Measurements from ENCODE around the gene PPP1R3F. TPM values are rescaled to one million over a fixed set of nuclear protein-coding genes. Genes with fewer than 3 reads are reported as not detected.

The PPP1R3F gene
- total RNA-seq, 1 donor from 2014 or later: 3.0 TPM

DNA sequence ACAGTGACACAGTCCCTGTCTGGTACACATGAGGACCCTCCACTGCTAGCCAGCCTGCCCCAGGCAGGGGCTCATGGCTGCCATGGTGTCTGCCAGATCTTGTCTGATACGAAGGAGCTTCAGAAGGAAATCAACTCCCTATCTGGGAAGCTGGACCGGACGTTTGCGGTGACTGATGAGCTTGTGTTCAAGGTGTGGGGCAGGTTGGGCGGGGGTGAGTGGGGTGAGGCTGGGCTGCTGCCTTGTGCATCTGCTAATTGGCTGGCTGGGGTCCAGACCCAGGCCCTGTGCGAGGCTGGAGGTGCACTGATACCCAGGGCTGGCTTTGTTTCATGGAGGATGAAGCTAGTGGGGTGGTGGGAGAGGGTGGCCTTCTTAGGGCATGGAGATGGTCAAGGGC lies 20.5 kb upstream of the PPP1R3F start:
- no peak for DNase-seq

DNA sequence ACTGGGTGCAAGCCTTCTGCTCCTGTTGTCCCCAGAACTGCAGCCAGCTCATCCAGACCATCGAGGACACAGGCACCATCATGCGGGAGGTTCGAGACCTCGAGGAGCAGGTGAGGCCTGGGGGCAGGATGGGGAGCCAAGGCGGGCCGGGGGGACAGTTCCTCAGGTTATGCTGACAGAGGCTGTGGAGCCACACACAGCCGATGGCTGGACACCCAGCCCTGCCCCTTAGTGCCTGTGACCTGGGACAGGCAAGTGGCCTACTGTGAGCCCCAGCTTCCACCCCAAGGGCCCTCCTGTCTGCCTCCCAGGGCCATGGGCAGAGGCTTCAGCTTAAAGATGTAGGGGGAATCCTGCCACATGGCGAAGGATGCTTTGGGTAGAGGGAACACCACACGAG lies 20.0 kb upstream of the PPP1R3F start:
- DNase-seq: no peak

DNA sequence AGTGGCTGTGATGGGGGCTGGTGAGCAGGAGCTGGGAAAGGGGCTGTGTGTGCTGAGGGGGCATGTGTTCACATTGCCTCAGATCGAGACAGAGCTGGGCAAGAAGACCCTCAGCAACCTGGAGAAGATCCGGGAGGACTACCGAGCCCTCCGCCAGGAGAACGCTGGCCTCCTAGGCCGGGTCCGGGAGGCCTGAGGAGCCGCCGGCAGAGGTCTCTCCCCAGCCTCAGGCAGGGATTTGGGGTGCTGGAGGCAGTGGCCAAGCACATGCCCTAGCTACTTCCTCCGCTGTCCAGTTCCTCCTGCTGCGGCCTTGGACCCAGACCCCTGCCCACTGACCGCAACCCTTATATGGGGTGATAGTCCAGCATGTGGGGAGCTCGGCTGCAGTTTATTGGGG lies 19.5 kb upstream of the PPP1R3F start:
- DNase-seq: no peak

DNA sequence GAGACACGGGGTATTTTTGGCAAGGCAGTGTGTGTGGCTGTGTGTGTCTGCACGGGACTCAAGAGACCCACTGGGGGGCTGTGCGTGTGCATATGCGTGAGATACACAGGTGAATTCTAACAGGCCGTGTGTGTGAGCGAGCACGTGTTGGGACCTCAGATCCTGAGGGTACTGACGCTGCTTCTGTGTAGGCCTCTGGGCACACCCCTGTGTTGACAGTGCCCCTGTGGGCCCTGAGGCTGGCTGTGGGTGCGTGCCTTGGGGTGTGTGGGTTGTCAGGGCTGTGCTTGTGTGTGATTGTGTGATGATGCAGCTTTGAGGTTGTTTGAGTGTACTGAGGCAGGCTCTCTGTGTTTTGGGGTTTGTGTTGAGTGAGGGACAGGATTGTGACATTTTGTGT lies 19.0 kb upstream of the PPP1R3F start:
- DNase-seq: no peak

DNA sequence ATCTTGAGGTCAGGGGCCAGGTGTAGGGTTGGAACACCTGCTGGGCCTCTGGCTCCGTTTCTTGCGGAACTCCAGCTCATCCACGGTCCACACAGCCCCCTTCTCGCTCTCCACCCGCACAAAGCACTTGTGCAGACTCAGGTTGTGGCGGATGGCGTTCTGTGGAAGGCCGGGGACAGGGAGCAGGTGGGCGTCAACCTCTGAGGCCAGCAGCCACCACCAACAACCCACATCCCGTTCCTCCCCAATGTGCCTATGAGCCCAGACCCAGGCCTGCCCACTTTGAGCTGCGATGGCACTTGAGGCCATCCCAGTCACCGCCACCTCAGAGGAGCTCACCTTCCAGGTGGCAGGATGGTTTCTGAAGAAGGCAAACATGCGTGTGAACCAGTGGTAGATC lies 18.3 kb upstream of the PPP1R3F start:
- no peak for DNase-seq

DNA sequence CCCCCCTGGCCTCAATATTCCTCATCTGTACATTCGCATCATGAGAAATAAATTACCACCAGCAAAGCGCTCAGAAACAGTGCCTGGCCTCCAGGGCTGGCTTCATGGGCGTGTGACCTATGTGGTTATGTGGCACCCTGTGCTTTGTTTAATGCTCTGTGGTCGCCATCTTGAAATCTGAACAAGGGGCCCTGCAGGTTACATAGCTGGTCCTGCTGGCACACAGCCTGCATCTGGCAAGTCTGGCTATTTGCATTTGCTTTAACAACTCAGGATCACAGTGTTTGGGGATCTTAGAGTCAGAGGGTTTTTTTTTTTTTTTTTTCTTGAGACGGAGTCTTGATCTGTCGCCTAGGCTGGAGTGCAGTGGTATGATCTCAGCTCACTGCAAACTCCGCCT lies 15.0 kb upstream of the PPP1R3F start:
- no peak for DNase-seq

DNA sequence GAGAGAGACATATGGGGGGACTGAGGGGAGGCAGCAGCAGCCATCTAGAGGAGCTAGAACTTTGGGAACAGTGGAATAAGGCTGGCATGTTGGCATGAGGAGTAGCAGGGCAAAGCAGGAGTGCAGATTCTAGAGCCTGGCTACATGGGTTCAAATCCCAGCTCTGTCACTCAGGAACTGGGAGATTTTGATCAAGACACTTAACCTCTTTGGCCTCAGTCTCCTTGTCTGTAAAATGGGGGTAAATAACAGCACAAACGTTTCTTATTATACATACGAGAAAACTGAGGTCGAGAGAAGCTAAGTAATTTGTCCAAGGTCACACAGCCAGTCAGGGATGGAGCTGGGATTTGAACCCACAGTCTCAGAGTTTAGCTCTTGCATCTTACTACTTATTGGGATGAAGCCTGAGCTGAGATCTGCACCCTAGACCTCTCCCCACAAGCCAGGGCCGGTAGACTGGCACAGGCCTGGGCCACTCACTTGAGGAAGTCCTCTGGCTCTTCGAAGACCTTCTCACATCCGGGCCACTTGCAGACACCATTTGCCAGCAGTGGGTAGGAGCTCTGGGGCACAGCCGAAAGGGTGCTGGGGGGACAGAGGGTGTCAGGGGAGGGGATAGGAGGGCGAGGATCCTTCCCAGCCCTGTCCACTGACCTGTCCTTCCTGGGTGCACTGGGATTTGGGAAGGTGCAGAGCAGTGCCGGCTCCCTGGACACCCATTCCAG lies 13.2 kb upstream of the PPP1R3F start:
- no peak for DNase-seq

DNA sequence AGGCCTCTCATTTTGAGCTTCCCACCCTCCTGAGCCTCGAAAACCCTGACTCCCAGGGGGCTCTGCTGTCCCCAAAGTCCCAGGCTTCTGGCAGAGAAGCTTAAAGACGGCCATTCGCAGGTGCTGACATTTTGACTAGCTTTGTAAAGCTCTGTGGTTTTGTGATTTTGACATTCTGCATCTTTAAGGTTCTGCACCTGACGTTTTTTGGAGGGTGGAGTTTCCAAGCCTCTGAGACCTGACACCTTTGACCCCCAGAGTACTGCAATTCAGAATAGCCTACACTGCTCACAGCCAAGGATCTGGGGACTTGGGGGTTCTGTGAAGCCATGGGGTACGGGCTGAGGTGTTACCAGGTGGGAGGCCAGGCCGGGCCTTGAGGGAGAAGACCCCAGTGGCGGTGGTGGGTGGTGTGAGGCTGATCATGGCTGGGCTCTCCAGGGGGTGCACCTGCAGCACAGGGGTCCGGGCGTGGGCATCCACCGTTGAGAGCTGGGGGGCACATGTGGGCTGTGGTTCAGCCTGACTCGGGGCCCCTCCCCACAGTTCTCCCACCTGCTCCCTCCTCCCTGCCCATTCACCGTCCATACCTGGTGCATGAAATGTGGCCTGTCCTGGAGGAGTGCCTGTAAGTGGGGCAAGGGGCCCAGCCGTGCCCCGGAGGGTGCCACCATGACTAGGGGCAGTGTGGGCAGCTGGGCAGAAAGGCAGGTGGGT lies 12.4 kb upstream of the PPP1R3F start:
- DNase-seq: no peak

DNA sequence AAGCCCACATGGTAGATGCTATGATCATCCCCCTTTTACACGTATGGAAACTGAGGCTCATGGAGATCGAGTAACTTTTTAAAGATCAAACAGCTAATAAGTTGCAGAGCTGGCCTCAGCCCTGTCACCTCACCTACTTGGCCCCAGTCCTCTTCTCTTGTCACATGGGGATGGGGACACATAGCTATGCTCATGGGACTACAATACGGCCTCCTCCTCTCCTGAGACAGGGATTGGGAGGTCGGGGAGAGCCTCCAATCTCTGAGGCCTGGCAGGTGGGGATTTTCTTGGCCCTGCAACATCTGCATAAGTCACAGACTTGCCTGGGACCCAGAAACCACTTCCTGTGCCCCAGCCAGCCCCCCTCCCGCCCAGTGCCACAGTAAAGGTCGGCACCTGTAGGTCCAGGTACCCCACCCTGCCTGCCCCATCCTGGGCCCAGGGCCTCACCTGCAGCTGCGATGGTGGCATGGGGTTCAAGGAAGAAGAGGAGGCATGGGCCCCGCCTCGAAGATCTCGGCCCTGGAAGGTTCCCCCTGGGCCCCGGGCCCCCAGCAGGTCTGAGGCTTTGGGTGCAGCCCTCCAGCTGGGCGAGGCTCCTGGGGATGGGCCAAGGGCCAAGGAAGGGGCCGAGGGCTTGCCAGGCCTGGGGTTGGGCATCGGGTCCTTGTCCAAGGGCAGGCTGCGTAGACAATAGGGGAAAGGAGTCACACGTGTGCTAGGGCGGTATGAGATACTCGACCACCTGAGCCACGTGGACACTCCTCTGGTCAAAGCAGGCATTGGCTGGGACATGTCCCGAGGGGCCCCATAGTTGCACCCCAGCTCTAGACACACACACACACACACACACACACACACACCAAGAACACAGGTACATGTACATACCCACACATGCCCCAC lies 11.5 kb upstream of the PPP1R3F start:
- no peak for DNase-seq

DNA sequence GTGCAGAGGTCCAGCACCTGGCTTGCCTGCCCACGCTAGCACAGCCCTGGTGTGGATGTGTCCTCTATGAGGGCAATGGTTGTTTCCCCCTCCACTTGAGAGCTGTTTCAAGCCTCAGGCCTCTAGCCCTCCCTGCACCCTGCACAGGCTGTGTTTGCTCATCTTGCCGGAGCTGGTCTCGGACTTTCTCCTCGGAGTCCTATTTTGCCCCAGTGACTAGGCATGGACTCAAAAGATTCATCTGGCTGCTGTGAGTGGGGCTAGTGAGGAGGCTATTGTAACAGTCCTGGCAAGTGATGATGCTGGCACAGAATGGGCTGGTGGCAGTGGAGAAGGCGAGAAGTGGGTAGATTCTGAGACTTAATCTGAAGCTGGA lies 10.9 kb upstream of the PPP1R3F start:
- DNase-seq: no peak

DNA sequence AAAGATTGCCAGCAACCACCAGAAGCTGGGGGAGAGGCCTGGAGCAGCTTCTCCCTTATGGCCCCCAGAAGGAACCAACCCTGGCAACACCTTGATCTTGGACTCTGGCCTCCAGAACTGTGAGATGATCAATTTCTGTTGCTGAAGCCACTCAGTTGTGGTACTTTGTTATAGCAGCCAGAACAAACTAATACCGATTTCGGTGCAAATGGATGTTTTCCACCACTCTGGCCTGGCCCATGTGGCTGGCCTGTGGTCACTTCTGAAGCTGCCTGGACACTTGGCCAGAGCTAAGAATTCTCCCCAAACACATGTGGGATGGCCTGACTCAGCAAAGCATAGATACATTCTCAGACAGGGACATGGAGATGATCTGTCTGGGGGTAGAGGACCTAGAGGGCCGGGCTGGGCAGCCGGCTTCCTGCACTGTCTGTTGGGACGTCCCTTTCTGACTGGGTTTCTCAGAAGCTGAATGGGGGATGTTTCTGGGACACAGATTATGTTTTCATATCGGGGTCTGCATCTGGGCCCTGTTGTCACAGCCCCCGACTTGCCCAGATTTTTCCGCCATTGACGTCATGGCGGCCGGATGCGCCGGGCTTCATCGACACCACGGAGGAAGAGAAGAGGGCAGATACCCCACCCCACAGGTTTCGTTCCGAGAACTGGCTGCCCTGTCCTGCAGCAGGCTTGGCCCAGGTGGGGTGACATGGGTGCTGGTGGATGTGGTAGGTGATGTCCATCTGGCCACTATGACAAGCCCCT lies 9.2 kb upstream of the PPP1R3F start:
- no peak for DNase-seq

DNA sequence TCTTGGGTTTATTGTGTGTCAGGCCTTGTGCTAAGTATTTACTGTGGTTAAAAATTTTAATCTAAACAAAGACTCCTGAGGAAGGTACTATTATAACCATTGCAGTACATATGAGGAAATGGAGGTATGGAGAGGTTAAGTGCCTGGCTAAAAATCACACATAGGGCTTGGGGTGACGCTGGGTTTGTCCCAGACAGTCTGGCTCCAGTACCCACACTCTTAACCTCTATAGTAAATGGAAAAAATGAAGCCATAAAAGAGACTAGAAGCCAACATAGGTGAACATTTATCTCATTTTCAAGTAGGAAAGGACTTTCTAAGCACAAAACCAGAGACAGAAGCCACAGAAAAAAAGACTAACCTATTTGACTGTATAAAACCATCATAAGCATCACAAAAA lies 7.0 kb upstream of the PPP1R3F start:
- DNase-seq: no peak

DNA sequence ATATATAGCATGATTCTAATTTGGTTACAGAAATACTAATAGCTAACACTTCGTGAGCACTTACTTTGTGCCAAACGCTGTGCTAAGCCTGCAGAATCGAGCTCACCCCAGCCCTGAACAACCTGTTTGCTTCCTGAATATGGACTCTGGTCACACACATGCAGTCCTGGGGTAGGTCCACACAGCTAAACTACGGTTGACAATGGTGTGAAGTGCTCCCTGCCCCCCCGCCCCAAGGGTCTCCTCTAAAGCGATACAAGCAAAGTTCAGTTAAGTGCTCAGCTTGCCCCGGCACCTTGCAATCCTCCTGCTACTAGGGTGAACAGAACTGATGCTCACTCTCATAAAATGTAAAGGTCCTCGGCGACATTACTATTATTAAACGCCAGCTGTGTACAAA lies 6.0 kb upstream of the PPP1R3F start:
- DNase-seq: no peak

DNA sequence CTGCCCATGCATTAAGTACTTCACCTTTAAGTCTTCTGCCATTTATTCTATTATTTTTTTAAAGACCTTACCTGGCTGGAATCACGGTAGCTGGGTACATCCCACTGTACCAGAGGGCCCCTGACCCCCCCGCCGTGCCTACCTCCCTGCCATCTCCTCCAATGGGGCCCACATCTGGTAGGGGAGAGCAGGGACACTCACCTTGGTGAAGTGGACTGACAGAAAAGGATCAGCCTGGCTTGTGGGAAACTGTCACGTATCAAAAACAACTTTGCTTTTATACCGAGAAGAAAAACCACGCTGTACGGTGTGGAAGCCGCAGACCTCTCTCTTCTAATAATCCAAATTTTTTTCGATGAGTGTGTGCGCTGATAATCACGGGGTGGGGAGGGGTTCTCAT lies 5.1 kb upstream of the PPP1R3F start, which contains the start of gene FOXP3:
Gene FOXP3, minus strand, starts transcription at position 251 of the 400 bp plus-strand sequence. CDS start 6,205 bp downstream, outside the sequence.
- DNase-seq: no peak

DNA sequence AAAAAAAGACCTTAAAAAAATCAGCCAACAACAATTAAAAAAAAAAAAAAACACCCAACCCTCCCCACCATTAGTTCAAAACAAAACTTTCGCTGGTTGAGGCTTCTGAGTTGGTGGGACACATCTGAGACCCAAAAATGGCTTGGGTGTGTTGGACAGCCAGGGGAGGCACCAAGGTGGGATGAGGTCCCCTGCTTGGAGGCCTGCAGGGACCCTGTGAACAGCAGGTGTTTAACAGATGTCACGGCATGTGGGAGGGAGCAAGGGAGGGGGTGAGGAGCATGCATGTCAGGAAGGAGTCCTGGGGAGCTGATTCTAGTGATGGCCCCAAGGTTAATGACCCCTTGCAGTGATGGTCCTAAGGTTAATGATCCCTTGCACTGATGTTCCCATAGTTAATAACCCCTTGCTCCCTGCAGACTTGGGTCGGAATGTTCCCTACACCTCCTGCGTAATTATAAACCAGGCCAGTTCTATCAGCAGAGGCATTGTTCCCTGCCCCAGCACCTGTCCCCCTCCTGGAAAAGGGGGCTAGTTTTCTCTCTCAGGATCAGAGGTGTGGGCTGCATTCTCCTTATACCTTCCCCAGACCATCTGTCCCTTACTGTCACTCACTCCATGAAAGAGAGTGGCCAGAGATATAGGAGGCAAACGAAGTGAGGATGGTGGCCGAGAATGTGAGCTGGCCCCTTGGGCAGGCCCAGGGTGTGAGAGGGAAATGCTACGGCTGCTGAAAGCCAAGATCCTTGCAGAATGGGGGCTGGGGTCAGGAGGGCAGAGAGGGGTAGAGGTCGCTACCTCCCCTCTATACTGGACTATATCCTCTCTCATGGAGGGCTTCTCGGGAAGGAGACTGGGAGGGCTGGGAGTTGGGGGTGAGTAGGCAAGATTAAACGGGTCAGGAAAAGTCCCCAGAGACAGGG lies 2.8 kb upstream of the PPP1R3F start:
- DNase-seq: no peak

DNA sequence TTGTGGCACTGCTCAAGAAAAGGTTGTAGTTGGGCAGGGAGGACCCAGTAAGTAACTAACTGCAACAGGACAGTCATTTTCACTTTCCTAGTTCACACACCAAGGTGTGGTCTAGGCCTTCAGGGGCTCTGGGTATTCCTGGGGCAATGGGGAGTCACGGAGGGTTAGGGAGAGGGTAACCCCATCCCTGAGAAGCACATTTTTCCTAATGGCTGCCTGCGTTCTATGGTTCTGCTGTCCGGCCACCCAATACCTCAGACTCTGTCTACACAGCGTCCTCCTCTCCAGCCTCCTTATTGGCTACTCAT lies 937 bp upstream of the PPP1R3F start:
- DNase-seq: no peak

DNA sequence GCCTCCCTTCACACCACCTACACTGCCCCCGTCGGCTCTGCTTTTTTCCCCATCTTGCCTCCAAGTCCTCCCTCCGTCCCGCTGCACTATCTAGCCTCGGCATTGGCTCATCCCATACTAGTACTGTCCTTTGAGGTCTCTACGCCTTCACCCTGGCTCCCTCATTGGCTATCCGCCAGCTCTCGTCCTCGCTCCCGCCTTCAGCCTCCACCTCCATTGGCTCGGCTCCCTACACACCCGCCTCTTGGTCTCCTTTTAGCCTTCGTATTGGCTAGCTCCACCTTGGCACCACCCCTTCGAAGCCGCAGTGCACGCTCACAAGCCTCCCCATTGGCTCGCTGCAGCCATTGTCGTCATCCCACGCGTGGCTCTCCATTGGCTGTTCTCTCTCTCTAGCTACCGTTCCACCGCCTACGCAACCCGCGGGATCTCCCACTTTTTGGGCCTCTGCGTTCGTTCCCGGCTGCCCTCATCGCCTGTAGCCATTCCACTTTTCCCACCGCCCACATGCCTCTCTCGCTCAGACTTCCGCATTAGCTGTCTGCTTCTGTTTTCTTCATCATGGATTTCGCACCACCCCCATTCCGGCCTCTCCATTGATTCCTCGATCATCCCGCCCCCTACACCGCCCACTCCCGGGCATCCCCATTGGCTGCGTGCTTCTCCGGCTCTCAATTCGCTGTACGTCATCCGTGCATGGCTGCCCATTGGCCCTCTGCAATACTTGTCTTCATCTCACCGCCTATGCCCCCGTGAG lies 405 bp upstream of the PPP1R3F start:
- DNase-seq: peak; percentile 95

DNA sequence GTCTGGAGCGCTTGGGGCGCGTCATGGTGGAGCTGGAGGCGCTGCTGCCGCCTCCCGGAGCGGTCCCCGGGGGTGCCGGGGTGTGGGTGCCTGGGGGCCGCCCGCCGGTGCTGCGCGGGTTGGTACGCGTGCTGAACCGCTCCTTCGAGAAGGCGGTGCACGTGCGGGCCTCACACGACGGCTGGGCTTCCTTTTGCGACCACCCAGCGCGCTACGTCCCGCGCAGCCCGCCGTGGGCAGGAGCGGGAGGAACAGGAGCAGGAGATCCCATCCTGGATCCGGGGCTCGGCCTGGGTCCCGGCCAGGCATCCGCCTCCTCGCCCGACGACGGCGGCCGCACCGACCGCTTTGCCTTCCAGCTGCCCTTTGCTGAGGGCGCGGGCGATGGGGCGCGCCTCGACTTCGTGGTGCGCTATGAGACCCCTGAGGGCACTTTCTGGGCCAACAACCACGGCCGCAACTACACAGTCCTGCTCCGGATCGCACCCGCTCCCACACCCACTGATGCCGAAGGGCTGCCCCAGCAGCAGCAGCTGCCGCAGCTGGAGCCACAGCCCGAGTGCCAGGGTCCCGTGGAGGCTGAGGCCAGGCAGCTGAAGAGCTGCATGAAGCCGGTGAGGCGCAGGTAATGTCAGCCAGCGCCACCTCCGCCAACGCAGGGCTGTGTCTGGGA lies 792 bp downstream of the PPP1R3F start:
- no peak for DNase-seq

DNA sequence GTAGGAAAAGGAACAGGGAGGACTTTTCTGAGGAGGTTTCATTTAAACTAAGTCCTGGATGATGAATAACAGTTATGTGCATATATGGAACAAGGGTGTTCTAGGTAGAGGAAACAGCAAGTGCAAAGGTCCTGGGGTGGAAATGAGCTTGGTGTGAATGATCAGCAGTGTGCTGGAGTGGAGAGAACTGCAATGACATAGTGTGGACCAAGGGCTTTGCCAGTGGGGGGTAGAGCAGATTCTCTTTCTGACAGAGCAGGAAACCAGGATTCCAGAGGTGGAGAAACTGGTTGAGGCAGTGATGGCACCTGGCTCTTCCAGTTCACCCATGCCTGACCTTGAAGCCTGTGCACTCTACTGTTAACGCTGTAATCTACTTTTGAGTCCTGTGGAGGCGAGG lies 1.7 kb downstream of the PPP1R3F start:
- no peak for DNase-seq

DNA sequence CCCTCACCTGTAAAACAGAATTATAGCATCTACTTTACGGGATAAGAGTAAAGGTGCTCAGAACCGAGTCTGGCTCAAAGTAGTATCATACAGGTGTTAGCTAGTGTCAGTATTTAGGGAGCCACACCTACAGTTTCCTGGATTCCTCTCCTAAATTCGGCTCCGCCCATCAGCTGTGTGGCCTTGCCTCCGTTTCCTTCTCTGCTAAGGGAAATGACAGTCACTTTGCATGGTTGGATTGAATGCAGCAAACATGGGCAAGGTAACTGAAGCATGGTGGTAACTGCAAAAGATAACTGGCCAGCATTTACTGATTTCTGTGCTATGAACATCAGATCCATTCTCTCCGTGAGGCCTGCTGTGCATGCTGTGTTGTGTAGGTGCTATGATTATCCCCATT lies 2.8 kb downstream of the PPP1R3F start:
- no peak for DNase-seq

Data from skin of body (tissue), 2 donors.